Measurements from ENCODE around the gene SMURF1. TPM values are rescaled to one million over a fixed set of nuclear protein-coding genes. Genes with fewer than 3 reads are reported as not detected.

SMURF1 gene
- total and polyA plus RNA-seq, 2 of the 8 experiments (the other 6 are each of a cell fraction or from before 2014, with no cell fraction given): 9.6 to 24.5 TPM

DNA sequence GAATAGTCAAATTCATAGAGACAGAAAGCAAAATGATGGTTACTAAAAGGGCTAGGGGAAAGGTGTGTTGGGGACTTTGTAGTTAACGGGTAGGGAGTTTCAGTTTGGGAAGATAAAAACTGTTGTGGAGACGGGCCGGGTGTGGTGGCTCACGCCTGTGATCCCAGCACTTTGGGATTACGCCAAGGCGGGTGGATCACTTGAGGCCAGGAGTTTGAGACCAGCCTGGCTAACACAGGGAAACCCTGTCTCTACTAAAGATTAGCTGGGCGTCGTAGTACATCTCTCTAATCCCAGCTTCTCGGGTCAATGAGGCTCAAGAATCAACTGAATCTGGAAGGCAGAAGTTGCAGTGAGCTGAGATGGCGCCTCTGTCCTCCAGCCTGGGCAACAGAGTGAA, 33.3 kb upstream of the SMURF1 start:
- Histone ChIP-seq H2BK120ac (replicated peaks; ENCODE audit: low read depth, low read length) (no peak overlapping the region), H4K91ac (replicated peaks; ENCODE audit: insufficient read length, low read length) (no peak overlapping the region), H2AFZ (ENCODE audit: low read length) (no peak overlapping the region), H3K4ac (replicated peaks; ENCODE audit: insufficient read length, low read depth, low read length) (no peak overlapping the region), H2BK20ac (ENCODE audit: low read length) (no peak overlapping the region), H3K27me3 (replicated peaks in 1 of 4; ENCODE audit: control insufficient read depth in 3 of 4, extremely low read depth in 1 of 4, insufficient read depth in 3 of 4, low read length in 3 of 4) (no peaks in the 10 kb centered on the region), H2AK5ac (ENCODE audit: low read depth, low read length) (no peak overlapping the region), H3K79me2 (ENCODE audit: control insufficient read depth in 1 of 2, insufficient read depth in 2 of 2, low read length in 2 of 2) (no peaks in the 10 kb centered on the region), H3K4me1 (replicated peaks in 1 of 4; ENCODE audit: control insufficient read depth in 3 of 4, insufficient read depth in 4 of 4, low read length in 3 of 4) (no peaks in the 10 kb centered on the region), H3K18ac (ENCODE audit: extremely low read depth, low read length) (no peak overlapping the region), H4K5ac (ENCODE audit: insufficient read length, low read depth, low read length) (no peak overlapping the region), H3K27ac (ENCODE audit: low read depth, low read length) (no peak overlapping the region), H3K23ac (ENCODE audit: insufficient read length) (no peak overlapping the region), H3K4me3 (ENCODE audit: extremely low read depth in 1 of 4, insufficient read depth in 2 of 4, low read depth in 3 of 4, low read length in 4 of 4) (no peak overlapping the region), H2BK15ac (ENCODE audit: low read length) (no peak overlapping the region), H4K8ac (ENCODE audit: extremely low read depth, insufficient read depth, low read length) (no peak overlapping the region), H3K79me1 (ENCODE audit: low read depth, low read length) (no peaks in the 10 kb centered on the region), H2BK12ac (ENCODE audit: low read depth, low read length) (no peak overlapping the region), H4K20me1 (replicated peaks in 1 of 2; ENCODE audit: control insufficient read depth in 1 of 2, insufficient read depth in 2 of 2, low read length in 2 of 2) (no peaks in the 10 kb centered on the region), H3K9ac (replicated peaks in 1 of 4; ENCODE audit: extremely low read depth in 1 of 4, low read depth in 3 of 4, low read length in 3 of 4) (no peak overlapping the region), H3K56ac (replicated peaks; ENCODE audit: insufficient read length, low read depth, low read length) (no peak overlapping the region), H3K9me3 (ENCODE audit: insufficient read depth in 2 of 2, low read depth in 1 of 2, low read length in 1 of 2) (no peaks in the 10 kb centered on the region), H3K14ac (ENCODE audit: insufficient read length) (no peak overlapping the region), H3K4me2 (ENCODE audit: insufficient read depth in 1 of 2, low read depth in 2 of 2, low read length in 2 of 2) (no peak overlapping the region), H3K36me3 (ENCODE audit: control insufficient read depth in 2 of 4, insufficient read depth in 4 of 4, low read length in 3 of 4) (no peaks in the 10 kb centered on the region), H3K23me2 (ENCODE audit: low read depth, low read length) (no peaks in the 10 kb centered on the region), H2BK5ac (ENCODE audit: low read depth, low read length) (no peak overlapping the region)
- ChIA-PET POLR2A (ENCODE audit: partially characterized antibody) (no interaction called here), CTCF (ENCODE audit: partially characterized antibody) (interaction anchor here (0.5 kb wide), 1 partner anchor 151 kb away, joined by 3 read pairs; no protein-coding TSS in a partner anchor)
- 93% methylated on average over 10 of the region's 10 CpGs; no CpG with 5 or more reads in 1 of the 2 experiments for WGBS, 2 experiments (ENCODE audit: extremely low coverage in 1 of 2, insufficient coverage in 1 of 2, insufficient read length in 1 of 2, insufficient replicate concordance in 2 of 2, low coverage in 1 of 2, low lambda C conversion rate in 2 of 2, missing lambda C conversion rate in 1 of 2)
- DNase-seq (ENCODE audit: low read depth in 1 of 2, low spot score in 2 of 2): no peak
- no peak for FAIRE-seq
- TF ChIP-seq TAF1 (IDR thresholded peaks at IDR 0.05; ENCODE audit: low read depth, low read length) (no peak), JUND (IDR thresholded peaks at IDR 0.05; ENCODE audit: low read length) (no peak), RXRA (IDR thresholded peaks at IDR 0.05; ENCODE audit: insufficient read depth, low read depth, low read length) (no peak), SP4 (IDR thresholded peaks at IDR 0.05; ENCODE audit: low read length) (no peak), YY1 (IDR thresholded peaks at IDR 0.05; ENCODE audit: low read depth, low read length) (no peak), BACH1 (IDR thresholded peaks at IDR 0.05; ENCODE audit: low read length) (no peak), RBBP5 (IDR thresholded peaks at IDR 0.05; ENCODE audit: borderline replicate concordance, low read depth, low read length) (no peak), SRF (IDR thresholded peaks at IDR 0.05; ENCODE audit: low read depth, low read length) (no peak), RAD21 (IDR thresholded peaks at IDR 0.05 in 1 of 2, conservative IDR thresholded peaks at IDR 0.05 in 1 of 2; ENCODE audit: low read depth in 2 of 2, low read length in 2 of 2) (no peak), HDAC6 (IDR thresholded peaks at IDR 0.05; ENCODE audit: low read depth, low read length) (no peak), TCF12 (IDR thresholded peaks at IDR 0.05; ENCODE audit: low read depth, low read length) (no peak), GABPA (IDR thresholded peaks at IDR 0.05; ENCODE audit: borderline replicate concordance, insufficient read depth, low read length) (no peak), RNF2 (IDR thresholded peaks at IDR 0.05; ENCODE audit: borderline replicate concordance, low read depth, low read length, missing control alignments, poor library complexity, severe bottlenecking) (no peak)
- TF ChIP-seq, protein P1, sequence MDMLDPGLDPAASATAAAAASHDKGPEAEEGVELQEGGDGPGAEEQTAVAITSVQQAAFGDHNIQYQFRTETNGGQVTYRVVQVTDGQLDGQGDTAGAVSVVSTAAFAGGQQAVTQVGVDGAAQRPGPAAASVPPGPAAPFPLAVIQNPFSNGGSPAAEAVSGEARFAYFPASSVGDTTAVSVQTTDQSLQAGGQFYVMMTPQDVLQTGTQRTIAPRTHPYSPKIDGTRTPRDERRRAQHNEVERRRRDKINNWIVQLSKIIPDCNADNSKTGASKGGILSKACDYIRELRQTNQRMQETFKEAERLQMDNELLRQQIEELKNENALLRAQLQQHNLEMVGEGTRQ (IDR thresholded peaks at IDR 0.05; ENCODE audit: low read length): no peak

Measured in H1 (cell line).